Prostate gland (tissue), 2 donors: Measurements from ENCODE around the gene GAK. TPM values are rescaled to one million over a fixed set of nuclear protein-coding genes. Genes with fewer than 3 reads are reported as not detected.

Source experiments
- DNase-seq: peaks from one replicate; pipeline ENCODE4 v3.0.0-alpha.2; 2019; ENCODE audit warnings: low spot score
- H3K27ac ChIP-seq, 2 donors: fragments of 200-600 bp; sonication (generic); 2 replicates each; pipeline ENCODE4 v1.5.1; 2017 to 2019
- H3K27me3 ChIP-seq: fragments of 200-600 bp; sonication (generic); replicated peaks from 2 replicates; pipeline ENCODE4 v1.5.1; 2019; ENCODE audit not compliant: insufficient read depth
- H3K36me3 ChIP-seq, 2 donors: fragments of 200-600 bp; sonication (generic); 1 replicate in 1 of 2; 2 replicates in 1 of 2; pipeline versions ENCODE4 v1.5.1 to v1.8.1; 2017 to 2019
- H3K4me1 ChIP-seq: fragments of 200-600 bp; sonication (generic); replicated peaks from 2 replicates; pipeline ENCODE4 v1.5.1; 2019
- H3K4me3 ChIP-seq, 2 donors: fragments of 200-600 bp; sonication (generic); 2 replicates each; pipeline ENCODE4 v1.5.1; 2017 to 2019
- H3K9me3 ChIP-seq: fragments of 200-600 bp; sonication (generic); 2 replicates; pipeline ENCODE4 v1.5.1; 2017
- CTCF ChIP-seq, 4 experiments: fragments of 200-600 bp in 2 of 4; fragments of 450-650 bp in 2 of 4; sonication (generic) in 2 of 4; IDR thresholded peaks; 1 replicate in 3 of 4; 2 replicates in 1 of 4; pipeline ENCODE4 v1.5.1; 2016 to 2019; ENCODE audit warnings: antibody characterized with exemption in 4 of 4, mild to moderate bottlenecking in 2 of 4, moderate library complexity in 2 of 4
- POLR2A ChIP-seq: fragments of 450-650 bp; IDR thresholded peaks from one replicate; pipeline ENCODE4 v1.6.1; 2016; ENCODE audit warnings: antibody characterized with exemption, mild to moderate bottlenecking
- POLR2AphosphoS5 ChIP-seq: sonication (generic); formaldehyde crosslinking; IDR thresholded peaks from one replicate; pipeline ENCODE4 v1.6.1; 2017; ENCODE audit warnings: antibody characterized with exemption
- WGBS: methylation state at CpG from one replicate; pipeline ENCODE4 v1.1.5; 2018; 5-methylcytosine and 5-hydroxymethylcytosine counted together
- intact Hi-C: fragments of 100-400 bp; cut with DNase I; formaldehyde crosslinking; loops from one replicate; pipeline ENCODE4 v1.14.2; 2022
- total RNA-seq, 2 donors: library from RNA; depleted of rRNA; stranded (reverse); fragments of >200 nt; gene quantifications; one replicate each; pipeline ENCODE4 v1.1.0, GENCODE V29; 2016

GAK gene
- total RNA-seq, 2 donors from 2014 or later = 158 to 181 TPM

DNA sequence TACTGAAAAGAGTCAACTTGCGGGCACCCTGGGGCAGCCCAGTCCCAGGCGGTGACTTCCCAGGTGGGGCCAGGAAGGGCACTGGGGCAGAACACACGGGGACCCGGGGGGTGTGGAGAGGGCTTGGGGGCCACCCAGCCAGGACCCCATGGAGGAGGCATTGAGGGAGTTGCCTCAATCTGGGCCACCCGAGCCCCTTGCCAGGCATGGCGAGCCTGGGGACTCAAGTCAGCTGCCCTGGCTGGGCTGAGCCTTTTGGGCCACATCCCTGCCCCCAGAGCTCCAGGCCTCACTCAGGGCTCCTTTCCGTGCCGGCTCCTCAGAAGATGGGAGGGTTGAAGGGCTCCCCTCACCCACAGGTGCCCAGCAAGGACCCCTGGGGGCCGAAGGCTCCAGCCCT is 99.6 kb downstream of the GAK start:
- H3K36me3 ChIP-seq = no peaks in the 10 kb centered on the region
- intact Hi-C loops = no loop called here
- no peaks in the 10 kb centered on the region for H3K9me3 ChIP-seq
- H3K27me3 ChIP-seq = no peaks in the 10 kb centered on the region
- TF ChIP-seq CTCF (IDR thresholded peaks at IDR 0.05) (no peak), POLR2AphosphoS5 (no peak), POLR2A (no peak)
- H3K27ac ChIP-seq = no peak overlapping the region
- WGBS = 82% methylated on average over 4 of the region's 9 CpGs
- H3K4me3 ChIP-seq = no peak overlapping the region
- no peak for DNase-seq
- no peaks in the 10 kb centered on the region for H3K4me1 ChIP-seq

- 87% methylated on average over 7 of the region's 7 CpGs for WGBS
- Histone ChIP-seq H3K4me1 (no peaks in the 10 kb centered on the region), H3K4me3 (no peak overlapping the region), H3K36me3 (no peaks in the 10 kb centered on the region), H3K27ac (no peak overlapping the region), H3K27me3 (no peaks in the 10 kb centered on the region), H3K9me3 (no peaks in the 10 kb centered on the region)
- no peak for DNase-seq
- intact Hi-C loops = no loop called here
- TF ChIP-seq POLR2AphosphoS5 = no peak
- no peak for TF ChIP-seq CTCF (IDR thresholded peaks at IDR 0.05)
- TF ChIP-seq POLR2A = no peak
Observed at GRCh38 chr4:832108-832507, 100.0 kb downstream of the GAK start.

DNA sequence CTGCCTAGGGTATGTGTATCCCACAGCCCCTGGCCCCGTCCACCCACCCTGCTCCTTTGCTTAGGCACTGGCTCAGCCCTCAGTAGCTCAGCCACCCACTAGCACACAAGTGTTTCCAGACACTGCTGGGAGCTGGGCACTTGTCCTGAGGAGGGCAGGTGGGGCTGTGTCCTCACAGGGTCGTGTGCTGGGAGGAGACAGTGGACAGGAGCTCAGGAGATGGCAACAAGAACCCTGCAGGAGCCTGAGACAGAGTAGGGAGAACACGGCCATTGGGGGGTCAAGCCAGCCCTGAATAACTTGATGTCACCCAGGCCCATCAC is 100.7 kb downstream of the GAK start:
- H3K4me1 ChIP-seq = peaks cover 3% of the 10 kb centered on the region
- H3K4me3 ChIP-seq = no peak overlapping the region
- no peak for TF ChIP-seq POLR2A
- no peak for TF ChIP-seq CTCF (IDR thresholded peaks at IDR 0.05)
- TF ChIP-seq POLR2AphosphoS5 = no peak
- H3K27me3 ChIP-seq = no peaks in the 10 kb centered on the region
- DNase-seq = no peak
- no peaks in the 10 kb centered on the region for H3K9me3 ChIP-seq
- H3K36me3 ChIP-seq = no peaks in the 10 kb centered on the region
- H3K27ac ChIP-seq = no peak overlapping the region
- intact Hi-C loops = no loop called here
- WGBS = 82% methylated on average over 3 of the region's 3 CpGs

DNA sequence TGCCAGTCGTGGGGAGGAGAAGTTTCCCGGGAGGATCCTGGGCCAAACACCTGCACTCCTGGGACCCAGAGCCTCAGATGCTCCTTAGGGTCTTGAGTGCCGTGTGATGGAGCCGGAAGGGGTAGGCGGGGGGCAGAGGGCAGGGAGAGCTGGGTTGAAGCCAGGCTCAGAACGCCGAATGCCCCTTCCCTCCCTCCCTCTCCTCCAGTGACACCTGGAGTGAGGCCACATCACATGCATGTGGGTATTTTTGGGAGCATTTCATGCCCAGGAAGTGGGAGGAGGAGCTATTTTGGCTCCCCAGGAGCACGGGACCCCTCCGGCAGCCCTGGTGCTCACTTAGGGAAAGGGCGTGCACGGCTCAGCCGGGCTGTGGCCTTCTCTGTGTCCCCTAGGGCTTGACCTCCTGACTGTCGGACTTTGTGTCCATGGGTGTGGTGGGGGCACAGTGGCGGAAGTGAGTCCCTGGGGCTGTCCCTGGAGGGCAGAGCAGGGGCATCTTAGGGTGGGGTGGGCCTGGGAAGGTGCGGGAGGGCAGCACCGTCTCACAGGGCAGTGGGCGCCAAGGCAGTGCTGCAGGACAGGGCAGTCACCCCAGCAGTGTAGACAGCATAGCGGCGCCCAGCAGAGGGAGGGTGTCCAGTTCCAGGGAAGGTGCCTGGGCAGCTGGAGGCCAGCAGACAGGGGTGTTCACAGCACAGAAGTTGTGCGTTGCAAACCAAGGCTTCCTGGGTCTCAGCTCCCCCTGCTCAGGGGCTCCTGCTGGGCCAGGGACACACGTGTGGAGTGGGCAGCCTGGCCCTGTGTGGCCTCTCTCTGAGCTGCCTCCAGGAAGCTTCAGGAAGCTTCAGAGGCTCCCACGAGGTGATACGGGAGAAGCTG is 101.3 kb downstream of the GAK start:
- H3K4me1 ChIP-seq = peaks cover 4% of the 10 kb centered on the region
- H3K36me3 ChIP-seq = no peaks in the 10 kb centered on the region
- intact Hi-C loops = no loop called here
- no peaks in the 10 kb centered on the region for H3K9me3 ChIP-seq
- TF ChIP-seq POLR2AphosphoS5 (no peak), POLR2A (no peak), CTCF (IDR thresholded peaks at IDR 0.05) (no peak)
- H3K4me3 ChIP-seq = no peak overlapping the region
- no peaks in the 10 kb centered on the region for H3K27me3 ChIP-seq
- 77% methylated on average over 23 of the region's 23 CpGs for WGBS
- DNase-seq = no peak
- no peak overlapping the region for H3K27ac ChIP-seq
